Spleen (tissue), 11 donors: ENCODE results near the gene RPL18A. TPM values are rescaled to one million over a fixed set of nuclear protein-coding genes. Genes with fewer than 3 reads are reported as not detected.

Experiments
- DNase-seq: peaks from one replicate; pipeline ENCODE4 v3.0.0-alpha.2; 2020
- H3K27ac ChIP-seq, 8 donors: fragments of 200-600 bp; sonication (generic) in 7 of 8; 1 replicate in 4 of 8; 2 replicates in 4 of 8; pipeline versions ENCODE4 v1.5.0 to v1.8.0; 2016 to 2021; ENCODE audit warnings: inconsistent platforms in 4 of 8, mild to moderate bottlenecking in 4 of 8, moderate library complexity in 1 of 8
- H3K27me3 ChIP-seq, 7 donors: fragments of 200-600 bp; sonication (generic) in 6 of 7; replicated peaks in 1 of 7; 1 replicate in 4 of 7; 2 replicates in 3 of 7; pipeline versions ENCODE4 v1.5.0 to v1.8.0; 2016 to 2021; ENCODE audit warnings: inconsistent platforms in 3 of 7, mild to moderate bottlenecking in 1 of 7
- H3K36me3 ChIP-seq, 6 donors: fragments of 200-600 bp; sonication (generic) in 5 of 6; 1 replicate in 4 of 6; 2 replicates in 2 of 6; pipeline versions ENCODE4 v1.5.0 to v1.8.0; 2016 to 2021; ENCODE audit warnings: inconsistent platforms in 2 of 6
- H3K4me1 ChIP-seq, 6 donors: fragments of 200-600 bp; sonication (generic) in 5 of 6; 1 replicate in 3 of 6; 2 replicates in 3 of 6; pipeline versions ENCODE4 v1.5.0 to v1.8.0; 2016 to 2021; ENCODE audit warnings: inconsistent platforms in 3 of 6
- H3K4me3 ChIP-seq, 8 donors: fragments of 200-600 bp; sonication (generic) in 7 of 8; 1 replicate in 4 of 8; 2 replicates in 4 of 8; pipeline versions ENCODE4 v1.5.0 to v1.8.0; 2016 to 2021; ENCODE audit warnings: inconsistent platforms in 4 of 8, mild to moderate bottlenecking in 4 of 8, moderate library complexity in 2 of 8
- H3K9me3 ChIP-seq, 8 donors: fragments of 200-600 bp; sonication (generic) in 7 of 8; 1 replicate in 4 of 8; 2 replicates in 4 of 8; pipeline versions ENCODE4 v1.5.0 to v1.8.0; 2016 to 2021; ENCODE audit warnings: inconsistent platforms in 4 of 8
- POLR2A ChIP-seq, 3 donors: fragments of 450-650 bp; IDR thresholded peaks; one replicate each; pipeline ENCODE4 v1.5.1; 2017; ENCODE audit warnings: antibody characterized with exemption in 3 of 3, mild to moderate bottlenecking in 1 of 3
- POLR2AphosphoS5 ChIP-seq, 3 donors: sonication (generic); formaldehyde crosslinking; IDR thresholded peaks; one replicate each; pipeline ENCODE4 v1.5.1; 2017; ENCODE audit warnings: antibody characterized with exemption in 3 of 3
- WGBS, 5 donors: extraction: QIAGEN DNeasy Blood & Tissue Kit in 3 of 5; methylation state at CpG; one replicate each; pipeline versions ENCODE4 v1.1.5 to v1.1.7; 2013 to 2018; 5-methylcytosine and 5-hydroxymethylcytosine counted together
- intact Hi-C: fragments of 100-400 bp; cut with DNase I; formaldehyde crosslinking; loops from one replicate; pipeline ENCODE4 v1.15.0; 2023; ENCODE audit warnings: low total_unique reads
- polyA plus RNA-seq, 3 donors: library from polyadenylated mRNA; stranded (reverse); fragments of 200-250 nt; gene quantifications; one replicate each; pipeline ENCODE4 v1.2.1, GENCODE V29; 2013
- total RNA-seq, 7 donors: library from RNA; depleted of rRNA in 3 of 7; stranded (reverse); fragments of >200 nt in 3 of 7; fragmentation: NEBNext Ultra II Directional in 4 of 7; extraction: Animal tissue kit (Norgen Biotek cat#: 25700) in 4 of 7; gene quantifications; one replicate each; pipeline versions ENCODE4 v1.1.0 to v1.2.1, GENCODE V29; 2016 to 2021
- TF ChIP-seq, protein P1 (sequence below), 11 experiments: fragments of 200-600 bp in 7 of 11; fragments of 450-650 bp in 4 of 11; sonication (generic) in 4 of 11; IDR thresholded peaks in 8 of 11; conservative IDR thresholded peaks in 3 of 11; 1 replicate in 7 of 11; 2 replicates in 4 of 11; pipeline versions ENCODE4 v1.4.0 to v1.8.0; 2016 to 2021; ENCODE audit warnings: antibody characterized with exemption in 11 of 11, inconsistent platforms in 4 of 11, mild to moderate bottlenecking in 1 of 11
- donor health status: healthy with polysubstance abuse.
- donor health status: DM: no; HTN: no; CAD: no; lungs with moderate emphysema.
- donor health status: DM: no; HTN: no; CAD: no.
- donor health status: Bipolar disorder and iron deficiency.
- donor health status: healthy.
- donor health status: DM: no; HTN: no; CAD: no.
- donor health status: DM: yes; HTN: yes; CAD: no.

RPL18A gene
- total and polyA plus RNA-seq, 10 donors = 1,310 to 6,872 (median 1,788) TPM

- TF ChIP-seq, protein P1, sequence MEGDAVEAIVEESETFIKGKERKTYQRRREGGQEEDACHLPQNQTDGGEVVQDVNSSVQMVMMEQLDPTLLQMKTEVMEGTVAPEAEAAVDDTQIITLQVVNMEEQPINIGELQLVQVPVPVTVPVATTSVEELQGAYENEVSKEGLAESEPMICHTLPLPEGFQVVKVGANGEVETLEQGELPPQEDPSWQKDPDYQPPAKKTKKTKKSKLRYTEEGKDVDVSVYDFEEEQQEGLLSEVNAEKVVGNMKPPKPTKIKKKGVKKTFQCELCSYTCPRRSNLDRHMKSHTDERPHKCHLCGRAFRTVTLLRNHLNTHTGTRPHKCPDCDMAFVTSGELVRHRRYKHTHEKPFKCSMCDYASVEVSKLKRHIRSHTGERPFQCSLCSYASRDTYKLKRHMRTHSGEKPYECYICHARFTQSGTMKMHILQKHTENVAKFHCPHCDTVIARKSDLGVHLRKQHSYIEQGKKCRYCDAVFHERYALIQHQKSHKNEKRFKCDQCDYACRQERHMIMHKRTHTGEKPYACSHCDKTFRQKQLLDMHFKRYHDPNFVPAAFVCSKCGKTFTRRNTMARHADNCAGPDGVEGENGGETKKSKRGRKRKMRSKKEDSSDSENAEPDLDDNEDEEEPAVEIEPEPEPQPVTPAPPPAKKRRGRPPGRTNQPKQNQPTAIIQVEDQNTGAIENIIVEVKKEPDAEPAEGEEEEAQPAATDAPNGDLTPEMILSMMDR (IDR thresholded peaks at IDR 0.05 in 8 of 11, conservative IDR thresholded peaks at IDR 0.05 in 3 of 11) = no peak
- TF ChIP-seq POLR2AphosphoS5 (IDR thresholded peaks at IDR 0.05) (no peak), POLR2A (IDR thresholded peaks at IDR 0.05) (no peak)
- intact Hi-C loops = no loop called here
- H3K4me1 ChIP-seq = no peaks in the 10 kb centered on the region
- no peak for DNase-seq
- H3K9me3 ChIP-seq = no peaks in the 10 kb centered on the region
- H3K36me3 ChIP-seq = no peaks in the 10 kb centered on the region
- no peak overlapping the region for H3K27ac ChIP-seq
- H3K27me3 ChIP-seq = peaks cover 0 to 67% (median 0%) of the 10 kb centered on the region in 7 donors
- no peak overlapping the region for H3K4me3 ChIP-seq
- WGBS, 5 donors = 71 to 86% (median 84%) methylated on average over 6 to 9 of the region's 9 CpGs
Observed at GRCh38 chr19:17893766-17894165, 34.1 kb downstream of the RPL18A start.

DNA sequence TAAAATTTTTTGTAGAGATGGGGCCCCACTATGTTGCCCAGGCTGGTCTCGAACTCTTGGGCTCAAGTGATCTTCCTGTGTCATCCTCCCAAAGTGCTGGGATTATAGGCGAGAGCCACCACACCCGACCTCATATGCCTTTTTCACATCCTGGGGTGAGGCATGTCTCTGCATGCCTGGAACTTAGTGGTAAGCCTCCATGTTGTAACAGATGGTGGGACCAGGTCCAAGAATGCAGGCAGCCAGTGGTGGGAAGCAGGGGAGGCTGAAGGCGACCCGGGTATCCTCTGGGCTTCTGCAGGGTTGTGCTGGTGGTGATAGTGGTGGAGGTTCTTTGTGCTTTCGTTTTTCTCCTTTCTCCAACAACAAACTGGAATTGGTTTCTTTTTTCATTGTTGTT, 43.0 kb downstream of the RPL18A start:
- Histone ChIP-seq H3K9me3 (peaks cover 0 to 8% (median 3%) of the 10 kb centered on the region in 8 donors), H3K4me3 (no peak overlapping the region), H3K27me3 (peaks cover 0 to 34% (median 0%) of the 10 kb centered on the region in 7 donors), H3K36me3 (no peaks in the 10 kb centered on the region), H3K27ac (no peak overlapping the region), H3K4me1 (no peaks in the 10 kb centered on the region)
- DNase-seq = no peak
- 70 to 78% (median 73%) methylated on average over 6 of the region's 6 CpGs for WGBS, 5 donors
- TF ChIP-seq POLR2AphosphoS5 (IDR thresholded peaks at IDR 0.05) (no peak), POLR2A (IDR thresholded peaks at IDR 0.05) (no peak)
- TF ChIP-seq, protein P1 (IDR thresholded peaks at IDR 0.05 in 8 of 11, conservative IDR thresholded peaks at IDR 0.05 in 3 of 11) = no peak
- intact Hi-C loops = no loop called here

- no peaks in the 10 kb centered on the region for H3K36me3 ChIP-seq
- no peaks in the 10 kb centered on the region for H3K4me1 ChIP-seq
- intact Hi-C loops = no loop called here
- H3K9me3 ChIP-seq = peaks cover 0 to 28% (median 20%) of the 10 kb centered on the region in 8 donors
- H3K27ac ChIP-seq = no peak overlapping the region
- WGBS, 5 donors = 84 to 95% (median 90%) methylated on average over 3 of the region's 3 CpGs
- H3K27me3 ChIP-seq = peaks cover 0 to 19% (median 0%) of the 10 kb centered on the region in 7 donors
- H3K4me3 ChIP-seq = no peak overlapping the region
- no peak for TF ChIP-seq POLR2AphosphoS5 (IDR thresholded peaks at IDR 0.05)
- TF ChIP-seq POLR2A (IDR thresholded peaks at IDR 0.05) = no peak
- TF ChIP-seq, protein P1 (IDR thresholded peaks at IDR 0.05 in 8 of 11, conservative IDR thresholded peaks at IDR 0.05 in 3 of 11) = no peak
- no peak for DNase-seq
Observed at GRCh38 chr19:17908244-17908643, 48.5 kb downstream of the RPL18A start.

- no peaks in the 10 kb centered on the region for H3K4me1 ChIP-seq
- no peak overlapping the region for H3K4me3 ChIP-seq
- TF ChIP-seq POLR2A (IDR thresholded peaks at IDR 0.05) (no peak), POLR2AphosphoS5 (IDR thresholded peaks at IDR 0.05) (no peak)
- TF ChIP-seq, protein P1 (IDR thresholded peaks at IDR 0.05 in 8 of 11, conservative IDR thresholded peaks at IDR 0.05 in 3 of 11) = no peak
- DNase-seq = no peak
- no peak overlapping the region for H3K27ac ChIP-seq
- H3K36me3 ChIP-seq = no peaks in the 10 kb centered on the region
- peaks cover 0 to 37% (median 28%) of the 10 kb centered on the region in 8 donors for H3K9me3 ChIP-seq
- intact Hi-C loops = no loop called here
- 62 to 74% (median 70%) methylated on average over 7 of the region's 7 CpGs for WGBS, 5 donors
- H3K27me3 ChIP-seq = peaks cover 0 to 21% (median 0%) of the 10 kb centered on the region in 7 donors
Observed at GRCh38 chr19:17909003-17909732, 49.5 kb downstream of the RPL18A start.
